SIG-M5 treated with dmso at 0.1 percent for 504 hours (cell line): ENCODE measurements around the gene EIF4A3.

Experiments used
- DNase-seq: peaks from one replicate; lab custom pipeline; 2025; ENCODE audit not compliant: unreplicated experiment; lab: John Stamatoyannopoulos, UW

Gene EIF4A3

GRCh38 chr17:80138856-80139426 lies 8.0 kb downstream of the EIF4A3 start:
- no peak for DNase-seq

- no peak for DNase-seq
Observed at GRCh38 chr17:80137131-80137530, 9.8 kb downstream of the EIF4A3 start.

GRCh38 chr17:80133626-80133970 lies 13.3 kb downstream of the EIF4A3 start:
- no peak for DNase-seq

GRCh38 chr17:80132906-80133625 lies 13.9 kb downstream of the EIF4A3 start:
- DNase-seq = no peak

- DNase-seq = no peak
Observed at GRCh38 chr17:80130992-80131391, 15.9 kb downstream of the EIF4A3 start.

GRCh38 chr17:80129006-80129565 lies 17.8 kb downstream of the EIF4A3 start:
- DNase-seq = no peak

GRCh38 chr17:80126449-80126715 lies 20.5 kb downstream of the EIF4A3 start:
- DNase-seq = no peak

GRCh38 chr17:80125656-80126448 lies 21.1 kb downstream of the EIF4A3 start:
- no peak for DNase-seq

GRCh38 chr17:80124351-80124981 lies 22.5 kb downstream of the EIF4A3 start:
- peak; percentile 37 for DNase-seq

- DNase-seq = no peak
Observed at GRCh38 chr17:80123791-80124190, 23.1 kb downstream of the EIF4A3 start.

GRCh38 chr17:80122926-80123505 lies 23.9 kb downstream of the EIF4A3 start:
- DNase-seq = no peak

GRCh38 chr17:80122026-80122575 lies 24.8 kb downstream of the EIF4A3 start:
- DNase-seq = no peak

- no peak for DNase-seq
Observed at GRCh38 chr17:80119839-80120238, 27.1 kb downstream of the EIF4A3 start.

- DNase-seq = no peak
Observed at GRCh38 chr17:80119271-80119791, 27.6 kb downstream of the EIF4A3 start.

- no peak for DNase-seq
Observed at GRCh38 chr17:80118601-80119270, 28.2 kb downstream of the EIF4A3 start.

GRCh38 chr17:80117491-80118401 lies 29.2 kb downstream of the EIF4A3 start:
- no peak for DNase-seq

- no peak for DNase-seq
Observed at GRCh38 chr17:80116921-80117380, 30.0 kb downstream of the EIF4A3 start.

GRCh38 chr17:80116276-80116920 lies 30.5 kb downstream of the EIF4A3 start:
- no peak for DNase-seq

GRCh38 chr17:80115159-80115558 lies 31.8 kb downstream of the EIF4A3 start:
- no peak for DNase-seq
